ENCODE measurements around the gene JPH2.

JPH2 gene

DNA sequence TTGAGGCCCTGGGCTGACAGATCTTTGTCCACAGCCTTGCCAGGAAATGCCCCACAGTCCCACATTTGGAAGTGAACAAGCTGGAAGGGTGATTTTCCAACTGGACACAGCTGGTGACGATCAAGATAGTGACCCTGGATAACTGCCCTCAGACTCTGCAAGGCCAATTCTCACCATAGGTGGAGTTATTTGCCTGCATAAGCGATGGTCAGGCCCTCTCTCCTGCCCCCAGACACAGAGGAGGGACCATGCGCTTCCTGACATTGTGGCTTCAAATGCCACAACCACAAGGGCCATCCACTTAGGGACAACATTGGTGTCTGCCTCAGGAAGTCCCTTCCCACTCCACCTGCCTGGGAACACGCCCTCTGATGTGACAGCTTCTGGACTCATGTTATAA is 96.0 kb downstream of the JPH2 start:
- no peak overlapping the region for H3K4me3 ChIP-seq (ENCODE audit: low read depth, low read length)
- TF ChIP-seq, protein P1, sequence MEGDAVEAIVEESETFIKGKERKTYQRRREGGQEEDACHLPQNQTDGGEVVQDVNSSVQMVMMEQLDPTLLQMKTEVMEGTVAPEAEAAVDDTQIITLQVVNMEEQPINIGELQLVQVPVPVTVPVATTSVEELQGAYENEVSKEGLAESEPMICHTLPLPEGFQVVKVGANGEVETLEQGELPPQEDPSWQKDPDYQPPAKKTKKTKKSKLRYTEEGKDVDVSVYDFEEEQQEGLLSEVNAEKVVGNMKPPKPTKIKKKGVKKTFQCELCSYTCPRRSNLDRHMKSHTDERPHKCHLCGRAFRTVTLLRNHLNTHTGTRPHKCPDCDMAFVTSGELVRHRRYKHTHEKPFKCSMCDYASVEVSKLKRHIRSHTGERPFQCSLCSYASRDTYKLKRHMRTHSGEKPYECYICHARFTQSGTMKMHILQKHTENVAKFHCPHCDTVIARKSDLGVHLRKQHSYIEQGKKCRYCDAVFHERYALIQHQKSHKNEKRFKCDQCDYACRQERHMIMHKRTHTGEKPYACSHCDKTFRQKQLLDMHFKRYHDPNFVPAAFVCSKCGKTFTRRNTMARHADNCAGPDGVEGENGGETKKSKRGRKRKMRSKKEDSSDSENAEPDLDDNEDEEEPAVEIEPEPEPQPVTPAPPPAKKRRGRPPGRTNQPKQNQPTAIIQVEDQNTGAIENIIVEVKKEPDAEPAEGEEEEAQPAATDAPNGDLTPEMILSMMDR (IDR thresholded peaks at IDR 0.05; ENCODE audit: low read depth, low read length, missing control alignments), result no peak
- DNase-seq (ENCODE audit: low read depth), result no peak

GRCh38 chr20:44089987-44090674 is 96.9 kb downstream of the JPH2 start:
- peak; percentile 68 for DNase-seq (ENCODE audit: low read depth)
- TF ChIP-seq, protein P1 (IDR thresholded peaks at IDR 0.05; ENCODE audit: low read depth, low read length, missing control alignments), result no peak

DNA sequence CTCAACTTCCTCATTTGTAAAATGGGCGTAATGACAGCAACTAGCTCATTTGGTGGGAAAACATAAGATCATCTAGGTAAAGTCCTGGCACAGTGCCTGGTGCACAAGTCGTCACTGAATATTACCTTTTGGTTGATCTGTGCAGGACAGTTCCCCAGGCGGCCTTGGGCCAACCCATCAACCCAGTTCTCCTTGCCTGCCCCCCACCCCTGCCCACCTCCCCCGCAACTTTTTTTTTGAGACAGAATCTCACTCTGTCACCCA is 99.2 kb downstream of the JPH2 start:
- DNase-seq (ENCODE audit: low read depth), result no peak
- H3K4me3 ChIP-seq (ENCODE audit: low read depth, low read length), result no peak overlapping the region
- TF ChIP-seq, protein P1 (IDR thresholded peaks at IDR 0.05; ENCODE audit: low read depth, low read length, missing control alignments), result no peak

More at GRCh38 chr20:44089987-44090674, 96.9 kb downstream of the JPH2 start:
- H3K4me3 ChIP-seq (ENCODE audit: low read depth, low read length), result no peak overlapping the region

DNA sequence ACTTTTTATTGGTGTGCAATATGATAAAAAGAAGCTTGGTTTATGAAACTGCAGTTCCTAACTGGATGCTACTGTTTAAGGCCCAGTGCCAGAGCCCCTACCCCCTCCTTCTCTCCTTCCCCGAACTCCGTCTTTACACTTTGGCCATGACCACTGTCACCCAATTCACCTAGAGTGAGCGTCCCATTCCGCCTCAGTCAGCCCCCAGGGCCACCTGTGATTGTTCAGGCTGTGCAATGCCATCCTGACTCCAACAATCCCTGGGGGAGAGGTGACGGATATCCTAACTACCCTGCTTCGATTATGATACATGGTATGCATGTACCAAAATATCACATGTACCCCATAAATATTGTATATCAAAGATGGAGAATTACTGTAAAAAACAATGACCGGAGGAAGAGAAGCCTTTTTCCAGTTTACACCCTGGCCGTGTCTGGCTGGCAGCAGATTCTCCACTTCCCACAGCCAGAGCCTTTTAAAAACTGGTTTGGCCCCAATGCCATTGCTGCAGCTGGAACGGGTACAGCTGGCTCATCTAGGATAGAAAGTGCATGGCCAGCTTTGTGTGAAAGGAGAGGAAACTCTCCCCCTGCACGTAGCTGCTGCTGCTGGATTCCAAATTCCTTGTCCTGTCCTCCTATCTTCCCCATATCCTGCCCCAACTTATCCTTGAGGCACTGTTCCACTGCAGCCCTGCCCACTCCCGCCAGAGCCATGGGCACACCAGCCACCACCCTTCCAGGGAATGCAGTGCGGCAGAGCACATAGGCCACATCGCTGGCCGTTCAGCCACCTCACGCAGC is 99.7 kb downstream of the JPH2 start:
- no peak overlapping the region for H3K4me3 ChIP-seq (ENCODE audit: low read depth, low read length)
- no peak for DNase-seq (ENCODE audit: low read depth)
- TF ChIP-seq, protein P1 (IDR thresholded peaks at IDR 0.05; ENCODE audit: low read depth, low read length, missing control alignments), result no peak

DNA sequence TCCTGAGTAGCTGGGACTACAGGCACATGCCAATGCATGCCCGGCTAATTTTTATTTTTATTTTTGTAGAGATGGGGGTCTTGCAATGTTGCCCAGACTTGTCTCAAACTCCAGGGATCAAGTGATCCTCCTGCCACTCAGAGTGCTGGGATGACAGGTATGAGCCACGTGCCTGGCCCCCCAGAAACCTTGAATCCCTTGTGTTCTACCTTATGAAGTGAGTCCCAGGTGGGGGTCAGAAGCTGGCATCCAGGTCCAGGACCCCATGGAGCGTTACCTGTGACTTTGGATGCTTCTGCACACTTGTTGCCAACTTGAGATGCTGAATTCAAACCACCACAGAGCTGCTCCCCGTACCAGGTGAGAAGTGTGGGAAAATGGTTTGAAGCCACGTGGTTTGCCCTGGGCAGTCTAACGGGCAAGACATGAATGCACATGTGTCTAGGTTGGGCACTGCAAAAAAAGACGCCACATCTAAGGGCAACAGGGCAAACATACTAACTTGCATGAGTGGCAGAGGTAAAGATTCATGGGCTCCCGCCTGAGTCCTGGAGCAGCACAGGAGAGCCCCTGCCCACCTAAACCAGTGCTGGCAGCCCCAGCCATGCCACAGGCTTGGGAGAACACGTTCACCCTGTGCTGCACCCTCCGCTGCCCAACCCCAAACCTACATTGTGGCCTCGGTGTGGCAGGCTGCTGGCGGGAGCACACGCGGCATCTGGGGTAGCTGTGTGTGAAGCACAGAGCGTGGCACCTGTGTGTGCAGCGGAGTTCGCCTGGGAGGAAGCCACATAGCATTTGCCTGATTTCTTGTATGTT is 101.2 kb downstream of the JPH2 start:
- H3K4me3 ChIP-seq (ENCODE audit: low read depth, low read length), result no peak overlapping the region
- TF ChIP-seq, protein P1 (IDR thresholded peaks at IDR 0.05; ENCODE audit: low read depth, low read length, missing control alignments), result no peak
- DNase-seq (ENCODE audit: low read depth), result no peak

- H3K4me3 ChIP-seq (ENCODE audit: low read depth, low read length), result no peak overlapping the region
- DNase-seq (ENCODE audit: low read depth), result no peak
- TF ChIP-seq, protein P1 (IDR thresholded peaks at IDR 0.05; ENCODE audit: low read depth, low read length, missing control alignments), result no peak
Observed at GRCh38 chr20:44084891-44085290, 102.1 kb downstream of the JPH2 start.

All from GM12864 (cell line).